H1 (cell line): Measurements from ENCODE around the gene LAMC1. TPM values are rescaled to one million over a fixed set of nuclear protein-coding genes. Genes with fewer than 3 reads are reported as not detected.
A peak's percentile ranks its signal among the peaks of the same experiment; 100 is the strongest.

Experiments
- CTCF ChIA-PET: fragments of 300-600 bp; sonication (Branson Sonifier 250); formaldehyde crosslinking; loops from one replicate; lab custom pipeline; 2021; ENCODE audit not compliant: partially characterized antibody; lab: Charles Lee
- POLR2A ChIA-PET: fragments of 300-600 bp; sonication (Branson Sonifier 250); formaldehyde crosslinking; loops from one replicate; lab custom pipeline; 2021; ENCODE audit warnings: inconsistent platforms; ENCODE audit not compliant: partially characterized antibody; lab: Charles Lee
- DNase-seq, 2 experiments: peaks; one replicate each; pipeline versions ENCODE4 v3.0.0 to v3.0.0-alpha.2; 2010 to 2022; ENCODE audit warnings: low spot score in 2 of 2, low read depth in 1 of 2, mixed read lengths in 1 of 2
- FAIRE-seq: peaks from 2 replicates; lab custom pipeline; 2011; peaks lifted over from hg19 to GRCh38; lab: Jason Lieb, UNC
- H2AFZ ChIP-seq: 2 replicates; pipeline ENCODE4 v1.8.1; 2012; ENCODE audit warnings: low read length, inconsistent platforms
- H2AK5ac ChIP-seq: 2 replicates; pipeline ENCODE4 v1.6.1; 2013; ENCODE audit warnings: low read depth, low read length
- H2BK120ac ChIP-seq: replicated peaks from 2 replicates; pipeline ENCODE3; 2013; ENCODE audit warnings: low read depth, low read length, inconsistent platforms
- H2BK12ac ChIP-seq: 2 replicates; pipeline ENCODE4 v1.6.1; 2013; ENCODE audit warnings: low read depth, low read length
- H2BK15ac ChIP-seq: 2 replicates; pipeline ENCODE4 v1.6.1; 2013; ENCODE audit warnings: low read length
- H2BK20ac ChIP-seq: 2 replicates; pipeline ENCODE4 v1.6.1; 2013; ENCODE audit warnings: low read length
- H2BK5ac ChIP-seq: 2 replicates; pipeline ENCODE4 v1.6.1; 2013; ENCODE audit warnings: low read depth, low read length
- H3K14ac ChIP-seq: 2 replicates; pipeline ENCODE4 v1.6.1; 2013; ENCODE audit warnings: inconsistent platforms; ENCODE audit not compliant: insufficient read length
- H3K18ac ChIP-seq: 2 replicates; pipeline ENCODE4 v1.6.1; 2013; ENCODE audit warnings: low read length; ENCODE audit errors: extremely low read depth
- H3K23ac ChIP-seq: 2 replicates; pipeline ENCODE4 v1.6.1; 2013; ENCODE audit warnings: inconsistent platforms; ENCODE audit not compliant: insufficient read length
- H3K23me2 ChIP-seq: 2 replicates; pipeline ENCODE4 v1.6.1; 2013; ENCODE audit warnings: low read depth, low read length
- H3K27ac ChIP-seq: 2 replicates; pipeline ENCODE4 v1.6.1; 2011; ENCODE audit warnings: low read depth, low read length, inconsistent platforms
- H3K27me3 ChIP-seq, 4 experiments: replicated peaks in 1 of 4; 1 replicate in 1 of 4; 2 replicates in 3 of 4; pipeline versions ENCODE4 v1.6.1 to v1.8.1; 2011 to 2013; ENCODE audit warnings: low read length in 3 of 4, mild to moderate bottlenecking in 3 of 4, inconsistent platforms in 2 of 4, mixed read lengths in 2 of 4, moderate library complexity in 1 of 4; ENCODE audit not compliant: control insufficient read depth in 3 of 4, insufficient read depth in 3 of 4; ENCODE audit errors: extremely low read depth in 1 of 4
- H3K36me3 ChIP-seq, 4 experiments: 2 replicates each; pipeline versions ENCODE4 v1.6.1 to v1.8.1; 2011 to 2013; ENCODE audit warnings: mild to moderate bottlenecking in 4 of 4, low read length in 3 of 4, moderate library complexity in 2 of 4, control low read depth in 1 of 4, inconsistent platforms in 1 of 4; ENCODE audit not compliant: insufficient read depth in 4 of 4, control insufficient read depth in 2 of 4
- H3K4ac ChIP-seq: replicated peaks from 2 replicates; pipeline ENCODE3; 2013; ENCODE audit warnings: low read length, low read depth, mixed read lengths, inconsistent platforms; ENCODE audit not compliant: insufficient read length
- H3K4me1 ChIP-seq, 4 experiments: replicated peaks in 1 of 4; 1 replicate in 1 of 4; 2 replicates in 3 of 4; pipeline versions ENCODE4 v1.6.1 to v1.8.1; 2011 to 2013; ENCODE audit warnings: low read length in 3 of 4, inconsistent platforms in 2 of 4, mixed read lengths in 1 of 4; ENCODE audit not compliant: insufficient read depth in 4 of 4, control insufficient read depth in 3 of 4
- H3K4me2 ChIP-seq, 2 experiments: 2 replicates each; pipeline versions ENCODE4 v1.6.1 to v1.8.1; 2011 to 2013; ENCODE audit warnings: low read depth in 2 of 2, low read length in 2 of 2, control low read depth in 1 of 2, inconsistent platforms in 1 of 2, mild to moderate bottlenecking in 1 of 2; ENCODE audit not compliant: insufficient read depth in 1 of 2
- H3K4me3 ChIP-seq, 4 experiments: fragments of 200-600, 300-600 bp in 1 of 4; sonication (generic), shearing (Covaris generic), sonication (Bioruptor Twin) in 1 of 4; 2 replicates each; pipeline versions ENCODE4 v1.5.1 to v1.8.1; 2011 to 2016; ENCODE audit warnings: low read length in 4 of 4, low read depth in 3 of 4, control low read depth in 2 of 4, inconsistent platforms in 2 of 4, mild to moderate bottlenecking in 2 of 4, mixed read lengths in 1 of 4, moderate library complexity in 1 of 4; ENCODE audit not compliant: insufficient read depth in 2 of 4; ENCODE audit errors: extremely low read depth in 1 of 4
- H3K56ac ChIP-seq: replicated peaks from 2 replicates; pipeline ENCODE3; 2013; ENCODE audit warnings: low read depth, mild to moderate bottlenecking, mixed read lengths, low read length, inconsistent platforms; ENCODE audit not compliant: insufficient read length
- H3K79me1 ChIP-seq: 2 replicates; pipeline ENCODE4 v1.6.1; 2013; ENCODE audit warnings: low read depth, low read length, control low read depth
- H3K79me2 ChIP-seq, 2 experiments: 2 replicates each; pipeline versions ENCODE4 v1.6.1 to v1.8.1; 2012 to 2013; ENCODE audit warnings: low read length in 2 of 2, mild to moderate bottlenecking in 2 of 2, inconsistent platforms in 1 of 2; ENCODE audit not compliant: insufficient read depth in 2 of 2, control insufficient read depth in 1 of 2
- H3K9ac ChIP-seq, 4 experiments: replicated peaks in 1 of 4; 1 replicate in 1 of 4; 2 replicates in 3 of 4; pipeline versions ENCODE4 v1.6.1 to v1.8.1; 2011 to 2013; ENCODE audit warnings: low read depth in 3 of 4, low read length in 3 of 4, control low read depth in 2 of 4, mild to moderate bottlenecking in 2 of 4, moderate library complexity in 2 of 4, inconsistent platforms in 1 of 4; ENCODE audit errors: extremely low read depth in 1 of 4
- H3K9me3 ChIP-seq, 2 experiments: 2 replicates each; pipeline versions ENCODE4 v1.6.1 to v1.8.1; 2012 to 2013; ENCODE audit warnings: mild to moderate bottlenecking in 2 of 2, moderate library complexity in 2 of 2, control low read depth in 1 of 2, inconsistent platforms in 1 of 2, low read depth in 1 of 2, low read length in 1 of 2, mixed read lengths in 1 of 2; ENCODE audit not compliant: insufficient read depth in 2 of 2
- H4K20me1 ChIP-seq, 2 experiments: replicated peaks in 1 of 2; 2 replicates each; pipeline versions ENCODE3 to v1.8.1; 2011 to 2013; ENCODE audit warnings: inconsistent platforms in 2 of 2, low read length in 2 of 2, mild to moderate bottlenecking in 1 of 2; ENCODE audit not compliant: insufficient read depth in 2 of 2, control insufficient read depth in 1 of 2
- H4K5ac ChIP-seq: 2 replicates; pipeline ENCODE4 v1.6.1; 2013; ENCODE audit warnings: low read length, low read depth, mixed read lengths, inconsistent platforms; ENCODE audit not compliant: insufficient read length
- H4K8ac ChIP-seq: 2 replicates; pipeline ENCODE4 v1.8.0; 2013; ENCODE audit warnings: mild to moderate bottlenecking, moderate library complexity, low read length, inconsistent platforms; ENCODE audit not compliant: insufficient read depth; ENCODE audit errors: extremely low read depth
- H4K91ac ChIP-seq: replicated peaks from 2 replicates; pipeline ENCODE3; 2013; ENCODE audit warnings: low read length, mixed read lengths, inconsistent platforms; ENCODE audit not compliant: insufficient read length
- CHD2 ChIP-seq: IDR thresholded peaks from 2 replicates; pipeline ENCODE4 v1.6.1; 2012; ENCODE audit warnings: low read length, improper control_type of control experiment
- MAFK ChIP-seq: IDR thresholded peaks from 2 replicates; pipeline ENCODE4 v1.6.1; 2012; ENCODE audit warnings: low read depth, mild to moderate bottlenecking, improper control_type of control experiment, low read length
- POU5F1 ChIP-seq: IDR thresholded peaks from 2 replicates; pipeline ENCODE4 v1.6.1; 2011; ENCODE audit warnings: low read depth, mild to moderate bottlenecking, low read length, moderate library complexity
- RAD21 ChIP-seq, 2 experiments: IDR thresholded peaks in 1 of 2; conservative IDR thresholded peaks in 1 of 2; 2 replicates each; pipeline ENCODE4 v1.6.1; 2011; ENCODE audit warnings: low read depth in 2 of 2, low read length in 2 of 2, improper control_type of control experiment in 1 of 2, inconsistent platforms in 1 of 2, mild to moderate bottlenecking in 1 of 2, moderate library complexity in 1 of 2
- SP2 ChIP-seq: IDR thresholded peaks from 2 replicates; pipeline ENCODE4 v1.6.1; 2012; ENCODE audit warnings: mild to moderate bottlenecking, low read length, inconsistent platforms
- SRF ChIP-seq: IDR thresholded peaks from 2 replicates; pipeline ENCODE4 v1.6.1; 2011; ENCODE audit warnings: mild to moderate bottlenecking, low read depth, low read length, moderate library complexity
- WGBS, 2 experiments: shearing (Covaris generic) in 1 of 2; methylation state at CpG; one replicate each; pipeline versions ENCODE4 v1.1.6 to v1.1.7; 2013 to 2015; ENCODE audit warnings: low lambda C conversion rate in 2 of 2, mixed read lengths in 2 of 2, inconsistent platforms in 1 of 2, low coverage in 1 of 2, missing lambda C conversion rate in 1 of 2; ENCODE audit not compliant: insufficient replicate concordance in 2 of 2, insufficient coverage in 1 of 2, insufficient read length in 1 of 2; ENCODE audit errors: extremely low coverage in 1 of 2, missing lambda C conversion rate in 1 of 2; 5-methylcytosine and 5-hydroxymethylcytosine counted together
- polyA plus RNA-seq, 7 experiments: library from polyadenylated mRNA; depleted of rRNA in 3 of 7; stranded (reverse) in 5 of 7; unstranded in 2 of 7; fragments of >200 nt in 5 of 7; fragments of 200-250 nt in 2 of 7; gene quantifications; 1 replicate in 5 of 7; 2 replicates in 1 of 7; 4 replicates in 1 of 7; pipeline versions ENCODE4 v1.2.1 to v1.2.3, GENCODE V29; 2011 to 2013; ENCODE audit warnings: missing spikeins in 2 of 7, mixed read lengths in 2 of 7
- total RNA-seq: library from RNA; stranded (reverse); fragmentation: NEBNext Ultra II Directional; extraction: Animal tissue kit (Norgen Biotek cat#: 25700); gene quantifications from 2 replicates; pipeline ENCODE4 v1.2.1, GENCODE V29; 2021

LAMC1 gene
- total and polyA plus RNA-seq, 2 of the 8 experiments (the other 6 are each of a cell fraction or from before 2014, with no cell fraction given), result 47.6 to 90.3 TPM

DNA sequence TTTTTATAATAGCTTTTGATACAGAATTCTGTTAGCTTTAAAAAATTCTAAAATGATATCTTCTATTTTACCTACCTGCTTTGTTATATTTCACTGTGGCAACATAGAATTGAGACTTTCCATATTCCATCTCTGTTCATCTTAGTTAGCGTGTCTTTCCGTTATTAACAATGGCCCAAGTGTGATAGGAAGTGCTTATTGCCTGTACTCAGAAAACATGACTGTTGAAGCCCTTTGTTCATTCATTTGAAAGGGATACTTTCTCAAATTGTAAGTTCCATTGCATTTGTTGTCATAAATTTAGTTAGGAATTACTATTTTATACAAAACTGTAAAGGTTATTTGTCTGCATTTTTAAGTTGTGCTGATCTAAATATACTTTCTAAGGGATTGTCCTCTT is 73.1 kb downstream of the LAMC1 start:
- TF ChIP-seq POU5F1, result no peak
- no peak for TF ChIP-seq SRF
- no peak for TF ChIP-seq MAFK
- TF ChIP-seq RAD21 (IDR thresholded peaks at IDR 0.05 in 1 of 2, conservative IDR thresholded peaks at IDR 0.05 in 1 of 2; ENCODE audit: low read depth in 2 of 2, low read length in 2 of 2), result no peak
- TF ChIP-seq CHD2, result no peak
- TF ChIP-seq SP2, result no peak
- Histone ChIP-seq H3K27ac (no peak overlapping the region), H4K91ac (no peak overlapping the region), H3K14ac (no peak overlapping the region), H2BK20ac (no peak overlapping the region), H3K9ac (no peak overlapping the region), H2AFZ (no peak overlapping the region), H3K23ac (no peak overlapping the region), H3K9me3 (no peaks in the 10 kb centered on the region), H3K27me3 (no peaks in the 10 kb centered on the region), H2BK120ac (no peak overlapping the region), H4K20me1 (peaks cover 0 to 5% of the 10 kb centered on the region in 2 experiments), H3K79me2 (peaks cover 0 to 32% of the 10 kb centered on the region in 2 experiments; a peak in 2 of 4 replicates), H2BK12ac (no peak overlapping the region; the same call in 1 of the 2 replicates), H3K36me3 (no peaks in the 10 kb centered on the region), H3K4ac (no peak overlapping the region), H3K56ac (no peak overlapping the region), H3K18ac (no peak overlapping the region), H2BK15ac (no peak overlapping the region), H3K4me1 (peaks cover 7 to 27% (median 19%) of the 10 kb centered on the region in 4 experiments), H3K23me2 (no peaks in the 10 kb centered on the region; the same call in 1 of the 2 replicates), H2BK5ac (0 out of 2 replicates have a peak overlapping the region, but pooled peaks have one; percentile 17), H4K5ac (no peak overlapping the region), H3K79me1 (peaks cover 4% of the 10 kb centered on the region), H3K4me3 (no peak overlapping the region), H4K8ac (no peak overlapping the region), H2AK5ac (0 out of 2 replicates have a peak overlapping the region, but pooled peaks have one; percentile 39), H3K4me2 (no peak overlapping the region)
- FAIRE-seq, result no peak
- ChIA-PET POLR2A (interaction anchor here (1.3 kb wide), 1 partner anchor 20 kb away, joined by 3 read pairs; no protein-coding TSS in a partner anchor), CTCF (no interaction called here)
- DNase-seq, result no peak
- 92% methylated on average over 2 of the region's 2 CpGs; no CpG with 5 or more reads in 1 of the 2 experiments for WGBS, 2 experiments
